ENCODE measurements around the gene ARMC8.
A peak's percentile ranks its signal among the peaks of the same experiment; 100 is the strongest.
"Not testable (repeated sequence)": the region's sequence is repeated elsewhere in the genome, so short reads cannot be mapped to it uniquely, and the experiment has no call there.

Gene ARMC8

DNA sequence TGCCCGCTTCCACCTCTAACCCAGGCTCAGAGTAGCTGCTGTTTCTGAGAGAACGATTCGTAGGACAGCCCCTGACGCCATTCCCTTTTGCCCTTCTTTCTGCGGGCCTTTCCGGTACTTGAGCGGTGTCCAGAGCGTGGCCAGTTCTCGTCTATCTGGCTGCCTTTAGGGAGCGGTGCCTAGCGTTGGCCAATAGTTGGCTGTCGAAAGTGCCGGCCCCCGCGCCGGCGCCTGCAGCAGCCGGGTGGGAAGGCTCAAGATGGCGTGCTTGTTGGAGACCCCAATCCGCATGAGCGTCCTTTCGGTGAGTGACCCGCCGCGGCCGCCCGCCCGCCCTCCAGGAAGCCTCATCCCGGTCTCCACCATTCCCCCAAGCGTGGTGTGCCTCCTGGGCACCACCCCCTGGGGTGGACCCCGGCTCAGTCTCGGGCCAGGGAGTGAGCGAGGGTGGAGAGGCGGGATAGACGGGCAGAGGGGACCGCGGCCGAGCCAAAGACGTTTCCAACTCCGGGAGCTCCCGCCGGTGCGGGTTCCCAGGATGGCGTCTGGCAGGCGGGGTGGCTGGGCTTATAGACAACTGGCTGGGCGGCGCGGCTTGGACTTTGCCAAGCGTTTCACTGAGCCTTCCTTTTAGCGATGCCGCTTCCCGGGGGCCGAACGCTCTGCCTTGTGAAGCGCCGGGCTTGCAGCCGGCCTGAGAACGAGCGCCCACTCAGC lies at the start of gene ARMC8:
TSS of gene ARMC8 (plus strand) at position 6 of the 717 bp plus-strand sequence. CDS start at position 260, 254 bp downstream.
- peak; percentile 46 for DNase-seq

DNA sequence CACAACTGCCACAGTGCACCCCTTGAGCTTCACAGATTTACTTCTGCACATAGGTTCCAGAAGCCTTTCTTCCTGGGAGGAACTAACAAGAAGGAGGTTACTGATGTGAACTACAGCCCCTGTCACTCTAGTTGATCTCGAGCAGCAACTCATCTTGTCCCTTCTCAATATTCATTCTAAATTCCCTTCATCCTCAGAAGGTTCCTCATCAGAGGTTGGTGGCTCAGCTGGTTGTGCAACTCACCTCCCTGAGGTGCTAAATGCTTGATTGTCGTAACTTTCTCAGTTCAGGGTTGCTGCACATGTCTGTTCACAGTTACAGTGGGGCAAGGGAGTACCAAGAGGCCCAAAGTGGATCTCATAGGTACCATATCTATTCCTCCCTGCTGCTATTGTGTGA lies 49.2 kb upstream of the ARMC8 start:
- no peak for DNase-seq

DNA sequence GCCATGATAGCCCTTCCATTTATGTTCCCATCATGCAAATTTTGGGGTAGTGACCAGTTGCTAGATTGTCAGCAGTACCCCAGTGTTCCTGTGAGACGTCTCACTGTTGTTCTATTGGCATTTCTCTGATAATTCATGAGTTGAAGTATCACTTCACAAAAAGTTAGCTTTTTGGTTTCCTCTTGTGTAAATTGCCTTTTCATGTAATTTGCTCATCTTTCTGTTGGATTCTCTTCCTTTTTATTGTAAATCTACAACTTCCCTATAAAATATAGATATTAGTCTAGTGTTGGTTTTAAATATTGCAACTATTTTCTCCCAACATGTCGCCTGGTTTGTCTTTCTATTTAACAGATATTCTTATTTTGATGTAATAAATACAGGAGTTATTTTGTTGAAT lies 47.4 kb upstream of the ARMC8 start:
- no peak for DNase-seq

DNA sequence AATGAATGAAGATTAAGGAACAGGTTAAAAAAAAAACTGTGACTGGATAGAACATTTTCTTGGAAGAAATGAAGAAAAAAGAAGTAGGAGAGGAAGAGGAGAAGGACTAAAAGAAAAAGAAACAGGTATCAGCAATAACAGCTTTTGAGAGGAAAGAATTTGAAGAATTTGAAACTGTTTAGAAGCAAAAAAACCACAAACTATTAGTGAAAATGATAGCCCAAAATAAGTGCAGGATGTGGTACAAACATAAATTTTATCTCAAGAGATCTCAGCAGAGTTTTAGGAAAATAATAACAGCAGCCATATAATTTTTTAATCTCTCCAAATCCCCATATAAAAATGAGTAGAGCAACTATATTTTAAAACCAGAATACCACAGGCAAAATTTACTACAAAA lies 46.2 kb upstream of the ARMC8 start:
- no peak for DNase-seq

- DNase-seq: not testable (repeated sequence)
Observed at GRCh38 chr3:138142181-138142580, 44.9 kb upstream of the ARMC8 start.

- no peak for DNase-seq
Observed at GRCh38 chr3:138148503-138148902, 38.6 kb upstream of the ARMC8 start.

GRCh38 chr3:138154534-138154933 lies 32.6 kb upstream of the ARMC8 start:
- DNase-seq: no peak

- no peak for DNase-seq
Observed at GRCh38 chr3:138157743-138158142, 29.4 kb upstream of the ARMC8 start.

DNA sequence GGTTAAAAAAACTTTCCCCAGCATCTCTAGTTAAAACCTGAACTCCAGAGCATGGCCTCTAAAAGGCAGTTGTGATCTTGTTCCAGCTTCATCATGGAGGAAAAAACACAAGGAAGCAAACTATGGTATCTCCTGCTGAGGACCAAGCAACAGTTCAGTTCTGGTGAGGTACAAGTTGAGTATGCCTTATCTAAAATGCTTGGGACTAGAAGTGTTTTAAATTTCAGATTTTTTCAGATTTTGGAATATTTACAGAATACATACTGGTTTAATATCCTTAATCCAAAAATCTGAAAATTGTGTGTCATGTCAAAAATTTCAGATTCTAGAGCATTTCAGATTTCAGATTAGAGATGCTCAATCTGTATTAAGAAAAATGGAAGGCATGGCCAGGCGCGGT lies 22.0 kb upstream of the ARMC8 start:
- no peak for DNase-seq

GRCh38 chr3:138172625-138173024 lies 14.5 kb upstream of the ARMC8 start:
- DNase-seq: no peak

GRCh38 chr3:138173769-138174420 lies 13.2 kb upstream of the ARMC8 start:
- DNase-seq: no peak

DNA sequence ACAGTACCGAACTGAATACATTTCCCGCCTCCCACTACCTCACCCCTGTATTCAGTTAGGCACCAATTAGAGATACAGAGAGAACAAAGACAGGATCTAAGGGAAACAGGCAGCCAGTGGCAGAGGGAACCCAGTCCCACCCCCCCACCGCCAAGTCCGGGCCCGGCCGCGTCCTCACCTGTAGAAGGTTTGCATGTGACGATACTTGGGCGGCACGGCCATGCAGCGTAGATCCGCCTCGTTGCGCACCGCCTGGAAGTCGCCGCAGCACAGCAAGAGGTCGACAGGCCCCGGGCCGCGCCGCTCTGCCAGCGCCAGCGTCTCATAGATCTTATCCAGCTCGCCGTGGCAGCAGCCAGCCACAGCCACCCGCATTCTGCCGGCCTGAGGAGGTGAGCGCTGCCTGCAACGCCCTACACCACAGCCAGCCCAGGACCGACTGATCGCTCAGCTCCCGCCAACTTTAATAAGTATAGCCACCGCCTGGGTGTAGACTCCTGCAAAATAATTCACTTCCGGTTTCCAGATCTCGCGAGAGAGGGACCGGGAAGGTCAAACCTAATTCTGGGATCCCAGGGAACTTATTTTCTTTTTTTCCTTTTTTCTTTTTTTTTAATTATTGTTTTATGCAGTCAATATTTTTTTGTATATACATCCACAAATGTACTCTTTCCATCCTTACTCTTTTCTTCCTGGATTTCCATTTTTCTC lies 12.5 kb upstream of the ARMC8 start, which contains the start of gene DBR1:
TSS of gene DBR1 (minus strand) at position 501 of the 711 bp plus-strand sequence. CDS start at position 375, 126 bp downstream.
- peak; percentile 85 for DNase-seq

- peak; percentile 30 for DNase-seq
Observed at GRCh38 chr3:138180375-138181029, 6.6 kb upstream of the ARMC8 start.

- DNase-seq: no peak
Observed at GRCh38 chr3:138184994-138185393, 2.1 kb upstream of the ARMC8 start.

- no peak for DNase-seq
Observed at GRCh38 chr3:138186221-138186620, 880 bp upstream of the ARMC8 start.

- DNase-seq: peak; percentile 87
Observed at GRCh38 chr3:138186803-138187295, 252 bp upstream of the ARMC8 start.

GRCh38 chr3:138188013-138188730 lies 1.1 kb downstream of the ARMC8 start:
- no peak for DNase-seq

DNA sequence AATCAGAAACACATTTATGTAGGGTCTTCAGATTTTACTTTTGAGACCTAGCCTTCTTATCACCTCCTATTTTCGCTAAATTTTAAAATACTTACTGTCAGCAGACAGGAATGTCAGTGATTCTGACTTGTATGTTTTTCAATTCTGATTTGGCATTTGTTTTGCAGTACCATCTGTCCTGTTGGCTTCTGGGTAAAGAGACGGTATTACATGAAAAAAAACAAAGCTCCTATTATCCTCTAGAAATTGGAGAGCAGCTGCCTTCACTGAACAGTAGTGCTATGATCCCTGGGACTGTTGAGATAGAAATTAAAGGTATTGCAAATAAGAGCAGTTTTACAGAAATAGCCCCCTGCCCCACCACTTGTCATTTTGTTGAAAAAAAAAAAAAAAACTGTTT lies 8.4 kb downstream of the ARMC8 start:
- no peak for DNase-seq

GRCh38 chr3:138196023-138196422 lies 8.9 kb downstream of the ARMC8 start:
- no peak for DNase-seq

DNA sequence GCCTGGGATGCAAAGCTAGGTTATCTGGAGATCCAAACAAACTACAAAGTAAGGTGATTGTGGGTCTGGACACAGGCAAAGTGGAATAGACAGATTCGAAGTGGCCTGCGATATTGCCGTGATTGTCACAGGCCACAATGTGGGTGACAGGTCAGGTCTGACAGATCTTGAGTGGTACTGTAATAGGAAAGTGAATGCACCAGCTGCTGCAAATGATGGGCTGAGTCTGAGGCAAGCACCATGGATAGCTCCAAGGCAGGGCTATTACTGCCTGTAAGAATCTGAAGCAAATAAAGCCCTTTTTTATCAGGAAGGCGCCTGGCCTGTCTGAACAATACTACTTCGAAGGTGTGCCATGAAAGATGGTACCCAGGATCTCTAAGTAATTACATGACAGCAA lies 10.0 kb downstream of the ARMC8 start:
- DNase-seq: no peak

DNA sequence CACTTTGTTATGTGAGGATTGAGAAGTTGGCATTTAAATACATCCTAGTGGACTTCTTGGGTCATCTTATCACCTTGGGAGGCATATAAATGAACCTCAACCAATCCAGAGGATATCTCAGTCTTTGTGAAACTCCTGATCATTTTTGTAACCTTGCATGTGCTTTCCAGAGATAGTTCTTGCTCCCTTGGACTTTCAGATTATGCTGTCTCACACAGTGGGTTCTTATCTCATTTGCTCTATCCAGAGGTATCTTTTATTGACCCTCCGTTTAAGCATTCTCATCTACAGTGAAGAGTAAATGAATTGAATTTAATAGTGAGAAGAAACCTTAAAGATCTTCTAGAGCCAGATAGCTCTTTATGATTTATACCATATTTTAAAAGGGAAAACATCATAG lies 10.4 kb downstream of the ARMC8 start:
- no peak for DNase-seq

DNA sequence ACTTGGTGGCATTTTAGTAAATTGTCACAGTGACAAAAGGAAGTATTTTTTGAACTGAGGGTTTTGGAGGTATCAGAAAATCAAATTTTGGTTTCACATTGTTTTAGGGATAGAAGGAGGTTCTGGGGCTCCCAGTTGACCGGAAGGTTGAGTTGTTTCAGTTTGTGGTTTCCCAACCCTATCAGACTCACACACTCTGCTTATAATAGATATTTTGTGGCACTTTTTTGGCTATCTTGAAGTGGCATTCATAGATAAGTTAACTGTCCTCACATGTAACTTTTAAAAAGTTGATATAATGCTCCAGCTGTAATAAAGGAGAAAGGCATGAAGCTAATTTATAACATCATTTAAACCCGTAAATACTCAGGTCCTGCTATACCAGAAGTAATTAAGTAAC lies 12.8 kb downstream of the ARMC8 start:
- DNase-seq: no peak

Data from NCI-H2029 treated with DMSO at 0.1 percent for 48 hours (cell line).